ENCODE results near the gene EOGT.

DNA sequence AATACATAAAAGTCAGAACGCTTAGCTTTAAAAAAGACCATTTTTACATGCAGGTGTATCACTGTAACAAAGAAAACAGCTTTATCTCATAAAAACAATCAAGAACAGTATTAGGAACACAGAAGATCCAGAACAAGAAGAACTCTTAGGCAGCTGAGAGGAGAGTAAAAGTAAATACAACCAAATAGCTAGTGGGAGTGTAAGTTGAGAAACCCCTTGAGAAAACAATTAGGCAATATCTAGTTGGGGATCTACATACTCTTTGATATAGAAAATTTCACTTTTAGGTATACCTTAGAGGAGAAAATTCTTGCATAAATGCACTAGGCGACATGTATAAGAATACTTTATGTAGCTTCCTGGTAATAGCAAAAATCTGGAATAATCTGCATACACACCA, 31.1 kb upstream of the EOGT start:
- TF ChIP-seq POLR2A (IDR thresholded peaks at IDR 0.05) = no peak
- TF ChIP-seq, protein P1, sequence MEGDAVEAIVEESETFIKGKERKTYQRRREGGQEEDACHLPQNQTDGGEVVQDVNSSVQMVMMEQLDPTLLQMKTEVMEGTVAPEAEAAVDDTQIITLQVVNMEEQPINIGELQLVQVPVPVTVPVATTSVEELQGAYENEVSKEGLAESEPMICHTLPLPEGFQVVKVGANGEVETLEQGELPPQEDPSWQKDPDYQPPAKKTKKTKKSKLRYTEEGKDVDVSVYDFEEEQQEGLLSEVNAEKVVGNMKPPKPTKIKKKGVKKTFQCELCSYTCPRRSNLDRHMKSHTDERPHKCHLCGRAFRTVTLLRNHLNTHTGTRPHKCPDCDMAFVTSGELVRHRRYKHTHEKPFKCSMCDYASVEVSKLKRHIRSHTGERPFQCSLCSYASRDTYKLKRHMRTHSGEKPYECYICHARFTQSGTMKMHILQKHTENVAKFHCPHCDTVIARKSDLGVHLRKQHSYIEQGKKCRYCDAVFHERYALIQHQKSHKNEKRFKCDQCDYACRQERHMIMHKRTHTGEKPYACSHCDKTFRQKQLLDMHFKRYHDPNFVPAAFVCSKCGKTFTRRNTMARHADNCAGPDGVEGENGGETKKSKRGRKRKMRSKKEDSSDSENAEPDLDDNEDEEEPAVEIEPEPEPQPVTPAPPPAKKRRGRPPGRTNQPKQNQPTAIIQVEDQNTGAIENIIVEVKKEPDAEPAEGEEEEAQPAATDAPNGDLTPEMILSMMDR (IDR thresholded peaks at IDR 0.05) = no peak

Measured in vagina (tissue), 2 donors.